ENCODE results near the gene NTRK2. TPM values are rescaled to one million over a fixed set of nuclear protein-coding genes. Genes with fewer than 3 reads are reported as not detected.

Gene NTRK2
- total and polyA plus RNA-seq, 4 donors = 0.26 to 1.4 (median 0.56) TPM

DNA sequence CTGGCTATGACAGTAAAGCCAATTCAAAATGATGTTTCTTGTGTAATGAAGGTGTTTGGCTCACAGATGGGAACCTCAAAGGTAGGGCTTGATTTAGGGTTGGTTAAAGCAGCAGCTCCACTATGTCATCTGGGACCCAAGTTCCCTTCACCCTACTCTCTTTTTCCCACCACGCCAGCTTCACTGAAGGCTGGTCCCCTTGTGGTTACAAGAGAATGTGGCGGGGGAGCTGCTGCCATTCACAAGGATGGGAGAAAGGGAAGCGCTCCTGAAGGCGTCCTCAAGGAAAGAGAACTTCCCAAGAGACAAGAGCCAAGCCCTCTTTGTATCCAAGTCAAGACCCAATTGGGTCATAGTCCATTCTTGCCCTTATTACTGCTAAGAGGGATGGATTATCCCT is 72.7 kb downstream of the NTRK2 start:
- TF ChIP-seq YY1 (IDR thresholded peaks at IDR 0.05) (no peak), JUND (IDR thresholded peaks at IDR 0.05) (no peak)
- TF ChIP-seq, protein P1, sequence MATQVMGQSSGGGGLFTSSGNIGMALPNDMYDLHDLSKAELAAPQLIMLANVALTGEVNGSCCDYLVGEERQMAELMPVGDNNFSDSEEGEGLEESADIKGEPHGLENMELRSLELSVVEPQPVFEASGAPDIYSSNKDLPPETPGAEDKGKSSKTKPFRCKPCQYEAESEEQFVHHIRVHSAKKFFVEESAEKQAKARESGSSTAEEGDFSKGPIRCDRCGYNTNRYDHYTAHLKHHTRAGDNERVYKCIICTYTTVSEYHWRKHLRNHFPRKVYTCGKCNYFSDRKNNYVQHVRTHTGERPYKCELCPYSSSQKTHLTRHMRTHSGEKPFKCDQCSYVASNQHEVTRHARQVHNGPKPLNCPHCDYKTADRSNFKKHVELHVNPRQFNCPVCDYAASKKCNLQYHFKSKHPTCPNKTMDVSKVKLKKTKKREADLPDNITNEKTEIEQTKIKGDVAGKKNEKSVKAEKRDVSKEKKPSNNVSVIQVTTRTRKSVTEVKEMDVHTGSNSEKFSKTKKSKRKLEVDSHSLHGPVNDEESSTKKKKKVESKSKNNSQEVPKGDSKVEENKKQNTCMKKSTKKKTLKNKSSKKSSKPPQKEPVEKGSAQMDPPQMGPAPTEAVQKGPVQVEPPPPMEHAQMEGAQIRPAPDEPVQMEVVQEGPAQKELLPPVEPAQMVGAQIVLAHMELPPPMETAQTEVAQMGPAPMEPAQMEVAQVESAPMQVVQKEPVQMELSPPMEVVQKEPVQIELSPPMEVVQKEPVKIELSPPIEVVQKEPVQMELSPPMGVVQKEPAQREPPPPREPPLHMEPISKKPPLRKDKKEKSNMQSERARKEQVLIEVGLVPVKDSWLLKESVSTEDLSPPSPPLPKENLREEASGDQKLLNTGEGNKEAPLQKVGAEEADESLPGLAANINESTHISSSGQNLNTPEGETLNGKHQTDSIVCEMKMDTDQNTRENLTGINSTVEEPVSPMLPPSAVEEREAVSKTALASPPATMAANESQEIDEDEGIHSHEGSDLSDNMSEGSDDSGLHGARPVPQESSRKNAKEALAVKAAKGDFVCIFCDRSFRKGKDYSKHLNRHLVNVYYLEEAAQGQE (IDR thresholded peaks at IDR 0.05) = no peak
- TF ChIP-seq, protein P2, sequence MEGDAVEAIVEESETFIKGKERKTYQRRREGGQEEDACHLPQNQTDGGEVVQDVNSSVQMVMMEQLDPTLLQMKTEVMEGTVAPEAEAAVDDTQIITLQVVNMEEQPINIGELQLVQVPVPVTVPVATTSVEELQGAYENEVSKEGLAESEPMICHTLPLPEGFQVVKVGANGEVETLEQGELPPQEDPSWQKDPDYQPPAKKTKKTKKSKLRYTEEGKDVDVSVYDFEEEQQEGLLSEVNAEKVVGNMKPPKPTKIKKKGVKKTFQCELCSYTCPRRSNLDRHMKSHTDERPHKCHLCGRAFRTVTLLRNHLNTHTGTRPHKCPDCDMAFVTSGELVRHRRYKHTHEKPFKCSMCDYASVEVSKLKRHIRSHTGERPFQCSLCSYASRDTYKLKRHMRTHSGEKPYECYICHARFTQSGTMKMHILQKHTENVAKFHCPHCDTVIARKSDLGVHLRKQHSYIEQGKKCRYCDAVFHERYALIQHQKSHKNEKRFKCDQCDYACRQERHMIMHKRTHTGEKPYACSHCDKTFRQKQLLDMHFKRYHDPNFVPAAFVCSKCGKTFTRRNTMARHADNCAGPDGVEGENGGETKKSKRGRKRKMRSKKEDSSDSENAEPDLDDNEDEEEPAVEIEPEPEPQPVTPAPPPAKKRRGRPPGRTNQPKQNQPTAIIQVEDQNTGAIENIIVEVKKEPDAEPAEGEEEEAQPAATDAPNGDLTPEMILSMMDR (IDR thresholded peaks at IDR 0.05; ENCODE audit: low read depth, low read length, missing input control) = no peak
- Histone ChIP-seq H3K4me1 (ENCODE audit: control insufficient read depth in 4 of 4, insufficient read depth in 4 of 4, low read length in 3 of 4) (no peaks in the 10 kb centered on the region), H3K27me3 (ENCODE audit: control insufficient read depth in 4 of 4, insufficient read depth in 4 of 4, low read length in 3 of 4) (peaks cover 0 to 9% (median 2%) of the 10 kb centered on the region in 4 donors), H3K36me3 (ENCODE audit: control insufficient read depth in 4 of 4, insufficient read depth in 3 of 4, low read depth in 1 of 4, low read length in 3 of 4) (no peaks in the 10 kb centered on the region), H3K9ac (ENCODE audit: low read depth in 1 of 2, low read length in 2 of 2) (no peak overlapping the region), H3K27ac (ENCODE audit: low read depth in 1 of 2, low read length in 2 of 2) (no peak overlapping the region), H3K9me3 (ENCODE audit: control insufficient read depth in 4 of 4, low read length in 3 of 4) (no peaks in the 10 kb centered on the region), H3K4me3 (ENCODE audit: low read depth in 1 of 3, low read length in 3 of 3) (no peak overlapping the region)
- DNase-seq (ENCODE audit: low spot score) = no peak
- WGBS = 86% methylated on average over 4 of the region's 4 CpGs

DNA sequence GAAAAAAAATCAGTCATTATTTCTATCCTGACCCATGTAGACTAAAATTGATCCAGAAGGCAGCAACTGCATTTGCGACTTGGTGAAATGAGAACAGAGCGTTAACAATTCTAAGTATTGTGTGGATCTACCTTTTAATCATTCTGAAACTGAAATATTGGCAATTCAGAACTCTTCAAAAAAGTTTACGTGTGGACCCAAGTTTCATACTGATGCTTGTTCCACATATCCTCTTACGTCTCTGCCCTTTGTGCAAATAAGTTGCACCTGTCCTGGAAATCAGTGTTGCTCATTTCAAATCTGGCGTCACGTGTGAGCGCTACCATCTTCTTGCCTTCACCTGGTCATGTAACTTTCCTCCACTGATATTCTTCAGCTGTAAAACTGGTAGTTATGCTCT is 74.7 kb downstream of the NTRK2 start:
- Histone ChIP-seq H3K9ac (ENCODE audit: low read depth in 1 of 2, low read length in 2 of 2) (no peak overlapping the region), H3K27me3 (ENCODE audit: control insufficient read depth in 4 of 4, insufficient read depth in 4 of 4, low read length in 3 of 4) (peaks cover 0 to 9% (median 2%) of the 10 kb centered on the region in 4 donors), H3K4me3 (ENCODE audit: low read depth in 1 of 3, low read length in 3 of 3) (no peak overlapping the region), H3K36me3 (ENCODE audit: control insufficient read depth in 4 of 4, insufficient read depth in 3 of 4, low read depth in 1 of 4, low read length in 3 of 4) (no peaks in the 10 kb centered on the region), H3K27ac (ENCODE audit: low read depth in 1 of 2, low read length in 2 of 2) (no peak overlapping the region), H3K9me3 (ENCODE audit: control insufficient read depth in 4 of 4, low read length in 3 of 4) (no peaks in the 10 kb centered on the region), H3K4me1 (ENCODE audit: control insufficient read depth in 4 of 4, insufficient read depth in 4 of 4, low read length in 3 of 4) (no peaks in the 10 kb centered on the region)
- TF ChIP-seq RAD21 (IDR thresholded peaks at IDR 0.05) = no peak
- no peak for TF ChIP-seq HNF4A (conservative IDR thresholded peaks at IDR 0.05)
- TF ChIP-seq YY1 (IDR thresholded peaks at IDR 0.05) = no peak
- TF ChIP-seq, protein P3, sequence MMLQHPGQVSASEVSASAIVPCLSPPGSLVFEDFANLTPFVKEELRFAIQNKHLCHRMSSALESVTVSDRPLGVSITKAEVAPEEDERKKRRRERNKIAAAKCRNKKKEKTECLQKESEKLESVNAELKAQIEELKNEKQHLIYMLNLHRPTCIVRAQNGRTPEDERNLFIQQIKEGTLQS (IDR thresholded peaks at IDR 0.05) = no peak
- no peak for TF ChIP-seq RXRA (IDR thresholded peaks at IDR 0.05)
- TF ChIP-seq FOXA1 (IDR thresholded peaks at IDR 0.05) = no peak
- TF ChIP-seq, protein P2 (IDR thresholded peaks at IDR 0.05; ENCODE audit: low read depth, low read length, missing input control) = no peak
- TF ChIP-seq GABPA (IDR thresholded peaks at IDR 0.05 in 1 of 2, conservative IDR thresholded peaks at IDR 0.05 in 1 of 2) = no peak
- no peak for TF ChIP-seq TAF1 (conservative IDR thresholded peaks at IDR 0.05)
- TF ChIP-seq FOXA2 (IDR thresholded peaks at IDR 0.05) = no peak
- TF ChIP-seq JUND (IDR thresholded peaks at IDR 0.05) = no peak
- no peak for TF ChIP-seq SP1 (IDR thresholded peaks at IDR 0.05)
- TF ChIP-seq, protein P4, sequence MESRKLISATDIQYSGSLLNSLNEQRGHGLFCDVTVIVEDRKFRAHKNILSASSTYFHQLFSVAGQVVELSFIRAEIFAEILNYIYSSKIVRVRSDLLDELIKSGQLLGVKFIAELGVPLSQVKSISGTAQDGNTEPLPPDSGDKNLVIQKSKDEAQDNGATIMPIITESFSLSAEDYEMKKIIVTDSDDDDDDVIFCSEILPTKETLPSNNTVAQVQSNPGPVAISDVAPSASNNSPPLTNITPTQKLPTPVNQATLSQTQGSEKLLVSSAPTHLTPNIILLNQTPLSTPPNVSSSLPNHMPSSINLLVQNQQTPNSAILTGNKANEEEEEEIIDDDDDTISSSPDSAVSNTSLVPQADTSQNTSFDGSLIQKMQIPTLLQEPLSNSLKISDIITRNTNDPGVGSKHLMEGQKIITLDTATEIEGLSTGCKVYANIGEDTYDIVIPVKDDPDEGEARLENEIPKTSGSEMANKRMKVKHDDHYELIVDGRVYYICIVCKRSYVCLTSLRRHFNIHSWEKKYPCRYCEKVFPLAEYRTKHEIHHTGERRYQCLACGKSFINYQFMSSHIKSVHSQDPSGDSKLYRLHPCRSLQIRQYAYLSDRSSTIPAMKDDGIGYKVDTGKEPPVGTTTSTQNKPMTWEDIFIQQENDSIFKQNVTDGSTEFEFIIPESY (IDR thresholded peaks at IDR 0.05) = no peak
- no peak for TF ChIP-seq EGR1 (IDR thresholded peaks at IDR 0.05; ENCODE audit: low read depth in 2 of 2)
- TF ChIP-seq NR2F2 (IDR thresholded peaks at IDR 0.05) = no peak
- WGBS = 86% methylated on average over 7 of the region's 7 CpGs
- no peak for DNase-seq (ENCODE audit: low spot score)
